ENCODE measurements around the gene MSANTD2. TPM values are rescaled to one million over a fixed set of nuclear protein-coding genes. Genes with fewer than 3 reads are reported as not detected.

MSANTD2 gene
- polyA plus RNA-seq, 3 donors, result 1.2 to 5.8 (median 1.8) TPM

- Mint-ChIP-seq H3K27me3 (ENCODE audit: low read depth in 3 of 3) (peaks cover 38 to 57% (median 41%) of the 10 kb centered on the region in 3 donors), H3K27ac (no peak overlapping the region)
These were observed 44.0 kb downstream of the MSANTD2 start for GRCh38 chr11:124756033-124756752.

DNA sequence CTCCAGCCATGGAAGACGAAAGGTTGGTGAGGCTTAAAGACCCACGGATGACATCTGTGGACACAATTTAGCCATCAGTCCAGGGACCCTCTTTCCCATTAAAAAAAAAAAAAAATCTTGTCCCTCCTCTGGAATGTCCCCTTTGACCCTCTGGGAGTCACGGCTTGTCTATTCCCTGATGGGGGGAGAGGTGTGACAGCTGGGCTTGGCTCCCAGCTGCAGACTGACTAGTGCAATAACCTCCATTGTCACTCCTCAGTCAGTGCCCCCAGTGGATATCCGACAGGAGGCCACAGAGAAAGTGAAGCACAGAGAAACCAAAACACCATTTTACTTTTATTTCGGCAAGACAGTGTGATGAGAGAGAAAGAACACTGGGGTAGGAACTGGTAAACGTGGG, 45.5 kb downstream of the MSANTD2 start:
- Mint-ChIP-seq H3K4me3 (no peak overlapping the region), H3K9me3 (peaks cover 0 to 7% (median 3%) of the 10 kb centered on the region in 7 donors), H3K36me3 (peaks cover 2% of the 10 kb centered on the region in 2 donors), H3K4me1 (peaks cover 46% of the 10 kb centered on the region), H3K27me3 (ENCODE audit: low read depth in 3 of 3) (peaks cover 28 to 46% (median 29%) of the 10 kb centered on the region in 3 donors), H3K27ac (no peak overlapping the region)
- no peak overlapping the region for H3K27ac ChIP-seq (ENCODE audit: low read depth in 1 of 2, low read length in 2 of 2)
- H3K79me2 ChIP-seq (ENCODE audit: insufficient read depth, low read length), result no peaks in the 10 kb centered on the region
- H3K36me3 ChIP-seq (replicated peaks in 1 of 2; ENCODE audit: control insufficient read depth in 1 of 2, insufficient read depth in 2 of 2, low read length in 2 of 2), result no peaks in the 10 kb centered on the region
- no peak overlapping the region for H3K4me2 ChIP-seq (replicated peaks; ENCODE audit: extremely low read depth, low read length, poor library complexity, severe bottlenecking)
- peaks cover 0 to 3% of the 10 kb centered on the region in 2 donors for H3K9me3 ChIP-seq (replicated peaks in 1 of 2; ENCODE audit: control insufficient read depth in 1 of 2, insufficient read depth in 1 of 2, low read length in 2 of 2)
- intact Hi-C loops (cut with micrococcal nuclease), result loop anchor here in 1 of 2 donors (5.0 kb wide), 1 partner anchor 38 kb away; no protein-coding TSS in a partner anchor
- H2AFZ ChIP-seq (ENCODE audit: insufficient read depth, low read depth, low read length, poor library complexity, severe bottlenecking), result no peak overlapping the region
- no peaks in the 10 kb centered on the region for H4K20me1 ChIP-seq (ENCODE audit: insufficient read depth, low read length)
- H3K4me3 ChIP-seq (replicated peaks in 1 of 3; ENCODE audit: low read depth in 2 of 3, low read length in 3 of 3), result no peak overlapping the region
- DNase-seq, result no peak
- peaks cover 54 to 60% of the 10 kb centered on the region in 2 donors for H3K4me1 ChIP-seq (ENCODE audit: control insufficient read depth in 1 of 2, insufficient read depth in 2 of 2, low read length in 2 of 2)
- TF ChIP-seq CTCF (IDR thresholded peaks at IDR 0.05), result no peak
- H3K9ac ChIP-seq (ENCODE audit: insufficient read depth, low read length, poor library complexity, severe bottlenecking), result no peak overlapping the region
- peaks cover 5 to 13% of the 10 kb centered on the region in 2 donors for H3K27me3 ChIP-seq (ENCODE audit: control insufficient read depth in 2 of 2, insufficient read depth in 2 of 2, low read length in 2 of 2)
- 100% methylated on average over 2 of the region's 6 CpGs for WGBS (ENCODE audit: insufficient coverage)

More at GRCh38 chr11:124756033-124756752, 44.0 kb downstream of the MSANTD2 start:
- H3K79me2 ChIP-seq (ENCODE audit: insufficient read depth, low read length), result no peaks in the 10 kb centered on the region
- no peak overlapping the region for H3K4me2 ChIP-seq (replicated peaks; ENCODE audit: extremely low read depth, low read length, poor library complexity, severe bottlenecking)
- no peak for TF ChIP-seq CTCF (IDR thresholded peaks at IDR 0.05)
- no peak overlapping the region for H2AFZ ChIP-seq (ENCODE audit: insufficient read depth, low read depth, low read length, poor library complexity, severe bottlenecking)
- no peak overlapping the region for H3K27ac ChIP-seq (ENCODE audit: low read depth in 1 of 2, low read length in 2 of 2)
- peaks cover under 1% of the 10 kb centered on the region for H4K20me1 ChIP-seq (ENCODE audit: insufficient read depth, low read length)
- H3K9me3 Mint-ChIP-seq, result peaks cover 0 to 14% (median 10%) of the 10 kb centered on the region in 7 donors
- H3K4me3 ChIP-seq (replicated peaks in 1 of 3; ENCODE audit: low read depth in 2 of 3, low read length in 3 of 3), result no peak overlapping the region
- no peak overlapping the region for H3K4me3 Mint-ChIP-seq
- no peak overlapping the region for H3K9ac ChIP-seq (ENCODE audit: insufficient read depth, low read length, poor library complexity, severe bottlenecking)
- H3K9me3 ChIP-seq (replicated peaks in 1 of 2; ENCODE audit: control insufficient read depth in 1 of 2, insufficient read depth in 1 of 2, low read length in 2 of 2), result peaks cover 3 to 6% of the 10 kb centered on the region in 2 donors
- DNase-seq, result no peak
- H3K4me1 ChIP-seq (ENCODE audit: control insufficient read depth in 1 of 2, insufficient read depth in 2 of 2, low read length in 2 of 2), result peaks cover 56 to 64% of the 10 kb centered on the region in 2 donors
- 100% methylated on average over 4 of the region's 9 CpGs for WGBS (ENCODE audit: insufficient coverage)
- no peaks in the 10 kb centered on the region for H3K36me3 ChIP-seq (replicated peaks in 1 of 2; ENCODE audit: control insufficient read depth in 1 of 2, insufficient read depth in 2 of 2, low read length in 2 of 2)
- intact Hi-C loops (cut with micrococcal nuclease), result loop anchor here in 1 of 2 donors (5.0 kb wide), 1 partner anchor 36 kb away; no protein-coding TSS in a partner anchor
- H3K36me3 Mint-ChIP-seq, result peaks cover 5 to 6% of the 10 kb centered on the region in 2 donors
- peaks cover 47% of the 10 kb centered on the region for H3K4me1 Mint-ChIP-seq
- peaks cover 18 to 28% of the 10 kb centered on the region in 2 donors for H3K27me3 ChIP-seq (ENCODE audit: control insufficient read depth in 2 of 2, insufficient read depth in 2 of 2, low read length in 2 of 2)
